Sigmoid colon (tissue), 3 donors: ENCODE results near the gene CAV3.

ENCODE experiments used
- CTCF ChIP-seq, 4 experiments: fragments of 450-650 bp in 3 of 4; fragments of 200-600 bp in 1 of 4; IDR thresholded peaks; one replicate each; pipeline ENCODE4 v1.5.1; 2016 to 2019; ENCODE audit warnings: antibody characterized with exemption in 4 of 4, mild to moderate bottlenecking in 3 of 4, moderate library complexity in 2 of 4
- POLR2A ChIP-seq, 2 donors: fragments of 450-650 bp; IDR thresholded peaks; one replicate each; pipeline ENCODE4 v1.6.1; 2016; ENCODE audit warnings: antibody characterized with exemption in 2 of 2, mild to moderate bottlenecking in 2 of 2, moderate library complexity in 2 of 2

DNA sequence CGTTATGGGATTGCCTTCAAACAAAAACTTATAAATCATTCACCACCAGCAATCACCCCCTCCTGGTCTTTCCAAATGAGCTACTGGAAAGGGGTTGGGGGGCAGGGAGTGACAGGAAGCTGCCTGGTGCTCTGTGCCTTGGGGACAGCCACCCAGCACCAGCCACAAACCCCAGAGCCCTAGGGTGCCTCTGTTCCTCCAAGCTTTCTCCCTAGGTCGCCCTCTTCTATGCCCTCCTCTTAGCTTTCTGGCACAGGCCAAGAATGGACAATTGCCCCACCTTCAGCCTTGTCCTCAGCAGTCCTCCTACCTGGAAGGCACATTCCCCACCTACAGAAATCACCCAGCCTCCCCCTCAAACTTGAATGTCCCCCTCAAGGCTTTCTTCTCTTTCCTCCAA, 32.5 kb downstream of the CAV3 start:
- TF ChIP-seq POLR2A (IDR thresholded peaks at IDR 0.05), result no peak
- TF ChIP-seq CTCF (IDR thresholded peaks at IDR 0.05), result no peak
